GM23248 (cell line): ENCODE measurements around the gene KHDRBS1. TPM values are rescaled to one million over a fixed set of nuclear protein-coding genes. Genes with fewer than 3 reads are reported as not detected.

Experiments used
- DNase-seq: peaks from one replicate; pipeline ENCODE4 v3.0.0-alpha.2; 2015
- H2AFZ ChIP-seq: fragments of 200-600 bp; sonication (generic); 2 replicates; pipeline ENCODE4 v1.6.1; 2016; ENCODE audit warnings: antibody characterized with exemption
- H3F3A ChIP-seq: fragments of 200-600 bp; sonication (generic); 2 replicates; pipeline ENCODE4 v1.6.1; 2016; ENCODE audit warnings: mild to moderate bottlenecking, antibody characterized with exemption, mixed run types; ENCODE audit not compliant: insufficient read depth
- H3K27ac ChIP-seq: fragments of 200-600 bp; sonication (generic); 2 replicates; pipeline ENCODE4 v1.5.1; 2016; ENCODE audit warnings: mild to moderate bottlenecking
- H3K27me3 ChIP-seq: fragments of 200-600 bp; sonication (generic); replicated peaks from 2 replicates; pipeline ENCODE4 v1.6.1; 2016; ENCODE audit warnings: mild to moderate bottlenecking; ENCODE audit not compliant: insufficient read depth
- H3K36me3 ChIP-seq: fragments of 200-600 bp; sonication (generic); 2 replicates; pipeline ENCODE4 v1.6.1; 2016; ENCODE audit warnings: low read depth, mild to moderate bottlenecking
- H3K4me1 ChIP-seq: fragments of 200-600 bp; sonication (generic); 2 replicates; pipeline ENCODE4 v1.6.1; 2016; ENCODE audit warnings: mild to moderate bottlenecking; ENCODE audit not compliant: insufficient read depth
- H3K4me2 ChIP-seq: fragments of 200-600 bp; sonication (generic); one replicate; pipeline ENCODE4 v1.6.1; 2016; ENCODE audit warnings: mild to moderate bottlenecking; ENCODE audit not compliant: unreplicated experiment
- H3K4me3 ChIP-seq: fragments of 200-600 bp; sonication (generic); 2 replicates; pipeline ENCODE4 v1.5.1; 2016; ENCODE audit warnings: mild to moderate bottlenecking
- H3K79me2 ChIP-seq: fragments of 200-600 bp; sonication (generic); 2 replicates; pipeline ENCODE4 v1.6.1; 2016; ENCODE audit warnings: mild to moderate bottlenecking; ENCODE audit not compliant: insufficient read depth
- H3K9ac ChIP-seq: fragments of 200-600 bp; sonication (generic); 2 replicates; pipeline ENCODE4 v1.6.1; 2016; ENCODE audit warnings: mild to moderate bottlenecking
- H3K9me2 ChIP-seq: fragments of 200-600 bp; sonication (generic); 2 replicates; pipeline ENCODE4 v1.6.1; 2016; ENCODE audit warnings: mixed run types, mild to moderate bottlenecking, moderate library complexity; ENCODE audit not compliant: insufficient read depth
- H3K9me3 ChIP-seq: fragments of 200-600 bp; sonication (generic); one replicate; pipeline ENCODE4 v1.6.1; 2017; ENCODE audit warnings: low read depth
- H4K20me1 ChIP-seq: fragments of 200-600 bp; sonication (generic); 2 replicates; pipeline ENCODE4 v1.6.0; 2016; ENCODE audit not compliant: insufficient read depth
- EZH2 ChIP-seq: fragments of 200-600 bp; sonication (generic); IDR thresholded peaks from 2 replicates; pipeline ENCODE4 v1.6.1; 2018; ENCODE audit warnings: antibody characterized with exemption, mild to moderate bottlenecking; ENCODE audit not compliant: insufficient read depth, poor library complexity, severe bottlenecking
- EZH2phosphoT487 ChIP-seq: fragments of 200-600 bp; sonication (generic); IDR thresholded peaks from 2 replicates; pipeline ENCODE4 v1.6.1; 2018; ENCODE audit warnings: antibody characterized with exemption, moderate library complexity, mild to moderate bottlenecking, low read depth; ENCODE audit not compliant: insufficient read depth
- WGBS, 2 experiments: methylation state at CpG; one replicate each; pipeline ENCODE4 v1.1.6; 2015 to 2017; ENCODE audit warnings: low lambda C conversion rate in 2 of 2, low coverage in 1 of 2; ENCODE audit errors: missing lambda C conversion rate in 2 of 2; 5-methylcytosine and 5-hydroxymethylcytosine counted together
- in situ Hi-C: fragments of 300-500 bp; cut with MboI; formaldehyde crosslinking; loops from 2 replicates; pipeline ENCODE4 v1.15.0; 2020
- polyA plus RNA-seq: library from polyadenylated mRNA; unstranded; fragments of >200 nt; fragmentation: Nextera tagmentation; extraction: Ambion mirVana; gene quantifications from 2 replicates; pipeline ENCODE4 v1.2.1, GENCODE V29; 2016
- total RNA-seq: library from RNA; depleted of rRNA; stranded (reverse); fragments of >200 nt; shearing (Covaris generic); gene quantifications from 2 replicates; pipeline ENCODE4 v1.2.3, GENCODE V29; 2014

The KHDRBS1 gene
- total and polyA plus RNA-seq, 2 experiments from 2014 or later, result 41.7 to 68.6 TPM

DNA sequence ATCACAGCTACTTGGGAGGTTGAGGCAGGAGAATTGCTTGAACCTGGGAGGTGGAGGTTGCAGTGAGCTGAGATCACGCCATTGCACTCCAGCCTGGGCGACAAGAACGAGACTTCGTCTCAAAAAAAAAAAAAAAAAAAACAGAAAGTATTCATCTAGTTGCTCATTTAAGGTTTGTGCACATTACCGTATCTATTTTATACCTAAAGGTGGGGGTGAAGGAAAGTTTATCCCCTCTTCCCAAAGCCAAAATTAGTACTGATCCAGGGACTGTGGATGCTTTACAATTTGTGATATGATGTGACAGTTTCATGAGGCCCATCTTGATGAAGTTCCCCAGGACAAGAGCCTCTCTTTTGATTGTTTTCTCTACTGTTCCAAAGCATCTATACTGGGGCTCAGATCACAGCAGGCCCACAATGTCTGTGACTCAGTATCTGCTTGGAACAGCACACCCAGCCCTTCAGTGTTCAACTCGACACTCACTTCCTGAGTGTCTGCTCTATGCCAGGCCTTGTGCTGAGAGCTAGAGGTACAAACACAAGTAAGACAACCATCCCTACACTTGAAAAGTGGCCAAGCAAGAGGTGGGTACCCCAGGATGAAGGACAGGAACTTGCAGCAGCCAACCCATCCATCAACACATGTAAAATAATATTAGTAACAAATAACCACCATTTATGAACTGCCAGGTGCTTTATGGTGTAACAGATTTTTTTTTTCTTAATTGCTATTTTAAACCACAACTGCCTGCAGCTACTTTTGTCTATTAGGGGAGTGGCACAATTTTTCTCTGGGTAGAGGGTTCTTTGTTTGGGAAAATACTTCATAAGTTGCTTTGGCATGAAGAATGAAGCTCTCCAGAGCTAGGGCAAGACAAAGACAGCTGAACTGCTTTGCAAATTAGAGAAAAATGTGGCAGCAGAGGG lies 29.0 kb upstream of the KHDRBS1 start:
- TF ChIP-seq EZH2 (no peak), EZH2phosphoT487 (no peak)
- Histone ChIP-seq H3K27me3 (no peaks in the 10 kb centered on the region), H3K36me3 (no peaks in the 10 kb centered on the region), H3F3A (peaks cover 11% of the 10 kb centered on the region), H3K9me2 (no peaks in the 10 kb centered on the region), H3K79me2 (no peaks in the 10 kb centered on the region), H3K9me3 (no peaks in the 10 kb centered on the region), H3K4me1 (peaks cover 10% of the 10 kb centered on the region), H2AFZ (peak overlapping the region; percentile 71), H3K4me3 (no peak overlapping the region), H3K9ac (0 out of 2 replicates have a peak overlapping the region, but pooled peaks have one; percentile 12), H3K4me2 (no peak overlapping the region), H3K27ac (peak overlapping the region; percentile 20), H4K20me1 (no peaks in the 10 kb centered on the region)
- in situ Hi-C loops, result no loop called here
- 79 to 84% methylated on average over 6 of the region's 6 CpGs for WGBS, 2 experiments
- peak; percentile 78 for DNase-seq

DNA sequence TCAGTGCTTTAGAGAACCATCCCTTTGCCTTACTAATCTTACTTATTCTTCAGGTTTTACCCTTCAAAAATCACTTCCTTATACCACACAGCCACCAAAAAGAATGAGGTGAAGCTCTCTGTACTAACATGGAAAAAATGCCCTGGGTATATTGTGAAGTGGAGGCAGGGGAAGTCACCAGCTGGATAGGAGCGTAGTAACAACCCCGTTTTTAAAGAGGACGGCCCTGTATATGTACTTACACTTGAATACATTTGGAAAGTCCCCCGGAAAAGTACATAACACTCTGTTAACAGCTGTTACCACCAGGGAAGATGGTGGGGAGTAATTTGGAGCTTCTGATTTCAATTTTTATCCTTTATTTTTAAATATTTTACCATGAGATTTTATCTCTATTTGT lies 28.2 kb upstream of the KHDRBS1 start:
- no peaks in the 10 kb centered on the region for H4K20me1 ChIP-seq
- H3K79me2 ChIP-seq, result no peaks in the 10 kb centered on the region
- in situ Hi-C loops, result no loop called here
- WGBS, 2 experiments, result 46% methylated on average over 4 of the region's 4 CpGs
- H3K9ac ChIP-seq, result 0 out of 2 replicates have a peak overlapping the region, but pooled peaks have one; percentile 12
- H3K9me2 ChIP-seq, result no peaks in the 10 kb centered on the region
- H3F3A ChIP-seq, result peaks cover 11% of the 10 kb centered on the region
- peak overlapping the region; percentile 71 for H2AFZ ChIP-seq
- H3K27ac ChIP-seq, result peak overlapping the region; percentile 20
- TF ChIP-seq EZH2phosphoT487 (no peak), EZH2 (no peak)
- H3K4me1 ChIP-seq, result peaks cover 10% of the 10 kb centered on the region
- H3K36me3 ChIP-seq, result no peaks in the 10 kb centered on the region
- H3K4me3 ChIP-seq, result no peak overlapping the region
- no peaks in the 10 kb centered on the region for H3K27me3 ChIP-seq
- H3K9me3 ChIP-seq, result no peaks in the 10 kb centered on the region
- peak; percentile 5 for DNase-seq
- no peak overlapping the region for H3K4me2 ChIP-seq

DNA sequence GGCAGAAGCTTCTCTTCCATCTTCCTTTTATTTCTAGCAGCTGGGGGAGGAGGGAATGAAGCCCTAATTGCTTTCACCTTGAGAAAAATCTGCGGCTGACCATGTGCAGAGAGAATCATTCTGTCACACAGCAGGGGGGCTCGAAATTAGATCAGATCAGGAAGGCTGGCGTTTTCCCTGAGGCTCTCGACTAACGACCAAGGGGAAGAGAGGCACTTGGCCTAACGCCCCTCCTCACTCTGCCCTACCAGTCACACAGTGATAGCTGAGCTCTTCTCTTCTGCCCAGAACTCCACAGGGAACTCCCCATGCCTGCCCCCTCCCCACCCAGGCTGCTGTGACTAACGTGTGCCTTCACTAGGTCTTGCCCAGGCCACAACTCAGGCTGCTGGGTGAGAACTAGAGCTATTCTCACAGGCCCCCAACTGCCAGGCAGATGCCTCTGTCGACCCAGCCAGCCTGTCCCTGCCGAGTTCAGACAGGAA lies 26.5 kb upstream of the KHDRBS1 start:
- no peak overlapping the region for H3K4me2 ChIP-seq
- H3K9me2 ChIP-seq, result no peaks in the 10 kb centered on the region
- H3K4me1 ChIP-seq, result peaks cover 10% of the 10 kb centered on the region
- H3K9me3 ChIP-seq, result no peaks in the 10 kb centered on the region
- TF ChIP-seq EZH2phosphoT487 (no peak), EZH2 (no peak)
- no peak overlapping the region for H2AFZ ChIP-seq
- no peaks in the 10 kb centered on the region for H3K27me3 ChIP-seq
- 60 to 65% methylated on average over 9 of the region's 9 CpGs for WGBS, 2 experiments
- in situ Hi-C loops, result no loop called here
- no peak for DNase-seq
- no peak overlapping the region for H3K27ac ChIP-seq
- H3K36me3 ChIP-seq, result no peaks in the 10 kb centered on the region
- peaks cover 11% of the 10 kb centered on the region for H3F3A ChIP-seq
- H3K9ac ChIP-seq, result no peak overlapping the region
- H3K4me3 ChIP-seq, result no peak overlapping the region
- H4K20me1 ChIP-seq, result no peaks in the 10 kb centered on the region
- no peaks in the 10 kb centered on the region for H3K79me2 ChIP-seq

DNA sequence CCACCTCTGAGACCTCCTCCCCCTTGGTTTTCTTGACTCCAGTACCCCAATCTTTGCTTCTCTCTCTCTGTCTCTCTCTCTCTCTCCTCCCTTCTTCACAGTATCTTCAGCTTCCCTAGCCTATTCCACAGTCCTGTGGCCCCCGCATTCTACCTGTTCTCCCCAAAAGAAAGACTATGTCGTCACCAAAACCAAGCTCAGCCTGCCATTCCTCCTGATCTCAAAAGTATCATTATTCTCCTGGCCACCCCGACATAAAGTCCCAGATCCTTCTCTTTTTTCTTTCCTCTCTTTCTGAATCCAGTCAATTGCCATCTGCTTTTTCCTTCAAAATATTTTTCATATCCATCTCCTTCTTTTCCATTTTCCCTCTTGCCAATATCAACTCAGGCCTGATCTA lies 23.7 kb upstream of the KHDRBS1 start:
- Histone ChIP-seq H3F3A (peaks cover 2% of the 10 kb centered on the region), H3K4me1 (peaks cover 4% of the 10 kb centered on the region), H3K9ac (no peak overlapping the region), H3K27me3 (no peaks in the 10 kb centered on the region), H3K36me3 (no peaks in the 10 kb centered on the region), H3K9me2 (no peaks in the 10 kb centered on the region), H2AFZ (no peak overlapping the region), H3K27ac (no peak overlapping the region), H4K20me1 (no peaks in the 10 kb centered on the region), H3K4me3 (no peak overlapping the region), H3K79me2 (no peaks in the 10 kb centered on the region), H3K9me3 (no peaks in the 10 kb centered on the region), H3K4me2 (no peak overlapping the region)
- 77 to 85% methylated on average over 3 of the region's 3 CpGs for WGBS, 2 experiments
- TF ChIP-seq EZH2 (no peak), EZH2phosphoT487 (no peak)
- in situ Hi-C loops, result no loop called here
- no peak for DNase-seq
